Measurements from ENCODE around the gene JAG2. TPM values are rescaled to one million over a fixed set of nuclear protein-coding genes. Genes with fewer than 3 reads are reported as not detected.

The JAG2 gene
- total and polyA plus RNA-seq, 2 experiments from 2014 or later = 12.4 to 30.7 TPM

DNA sequence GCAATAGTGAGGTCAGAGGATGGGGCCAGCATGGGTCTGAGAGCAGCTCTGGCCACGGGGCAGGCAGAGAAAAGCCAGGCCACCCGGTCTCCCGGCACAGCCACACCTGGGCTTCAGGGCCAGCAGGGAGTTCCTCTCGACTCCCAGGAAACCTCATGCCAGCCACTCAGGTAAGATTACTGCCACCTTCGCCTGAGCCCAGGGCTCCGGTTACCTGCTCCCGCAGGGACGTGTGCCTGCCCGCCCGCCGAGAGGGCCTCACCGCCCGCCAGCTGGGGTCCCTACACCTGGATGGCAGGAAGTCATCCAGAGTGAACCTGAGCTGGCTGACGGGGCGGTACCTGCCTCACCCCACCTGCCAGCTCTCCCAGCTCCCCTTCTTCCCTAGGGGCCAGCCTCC lies 7.3 kb downstream of the JAG2 start:
- no peak overlapping the region for H3K27ac ChIP-seq
- TF ChIP-seq, protein P1, sequence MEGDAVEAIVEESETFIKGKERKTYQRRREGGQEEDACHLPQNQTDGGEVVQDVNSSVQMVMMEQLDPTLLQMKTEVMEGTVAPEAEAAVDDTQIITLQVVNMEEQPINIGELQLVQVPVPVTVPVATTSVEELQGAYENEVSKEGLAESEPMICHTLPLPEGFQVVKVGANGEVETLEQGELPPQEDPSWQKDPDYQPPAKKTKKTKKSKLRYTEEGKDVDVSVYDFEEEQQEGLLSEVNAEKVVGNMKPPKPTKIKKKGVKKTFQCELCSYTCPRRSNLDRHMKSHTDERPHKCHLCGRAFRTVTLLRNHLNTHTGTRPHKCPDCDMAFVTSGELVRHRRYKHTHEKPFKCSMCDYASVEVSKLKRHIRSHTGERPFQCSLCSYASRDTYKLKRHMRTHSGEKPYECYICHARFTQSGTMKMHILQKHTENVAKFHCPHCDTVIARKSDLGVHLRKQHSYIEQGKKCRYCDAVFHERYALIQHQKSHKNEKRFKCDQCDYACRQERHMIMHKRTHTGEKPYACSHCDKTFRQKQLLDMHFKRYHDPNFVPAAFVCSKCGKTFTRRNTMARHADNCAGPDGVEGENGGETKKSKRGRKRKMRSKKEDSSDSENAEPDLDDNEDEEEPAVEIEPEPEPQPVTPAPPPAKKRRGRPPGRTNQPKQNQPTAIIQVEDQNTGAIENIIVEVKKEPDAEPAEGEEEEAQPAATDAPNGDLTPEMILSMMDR (IDR thresholded peaks at IDR 0.05; ENCODE audit: low read depth, low read length) = no peak
- no peaks in the 10 kb centered on the region for H3K36me3 ChIP-seq
- H3K27me3 ChIP-seq = peaks cover 6% of the 10 kb centered on the region
- no peaks in the 10 kb centered on the region for H3K4me1 ChIP-seq (ENCODE audit: low read depth)
- no peak overlapping the region for H3K4me3 ChIP-seq
- no peaks in the 10 kb centered on the region for H3K9me3 ChIP-seq (ENCODE audit: low read depth)
- DNase-seq (ENCODE audit: low read depth in 1 of 2, low spot score in 1 of 2) = no peak

DNA sequence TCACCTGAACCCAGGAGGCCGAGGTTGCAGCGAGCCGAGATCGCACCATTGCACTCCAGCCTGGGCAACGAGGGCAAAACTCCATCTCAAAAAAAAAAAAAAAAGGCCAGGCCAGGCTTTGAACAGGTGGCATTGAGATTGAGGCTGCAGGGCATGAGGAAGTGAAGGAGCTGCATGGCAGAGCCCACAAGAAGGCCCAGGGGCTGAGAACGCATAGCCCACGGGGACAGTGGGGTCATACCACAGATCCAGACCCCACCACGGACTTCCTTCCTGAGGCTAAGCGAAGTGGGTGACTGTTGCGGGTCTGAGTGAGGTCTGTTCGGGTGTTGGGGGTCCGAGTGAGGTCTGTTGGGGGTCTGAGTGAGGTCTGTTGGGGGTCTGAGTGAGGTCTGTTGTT lies 7.8 kb downstream of the JAG2 start:
- Histone ChIP-seq H3K9me3 (ENCODE audit: low read depth) (no peaks in the 10 kb centered on the region), H3K4me1 (ENCODE audit: low read depth) (no peaks in the 10 kb centered on the region), H3K27me3 (peaks cover 1% of the 10 kb centered on the region), H3K36me3 (no peaks in the 10 kb centered on the region), H3K4me3 (no peak overlapping the region), H3K27ac (no peak overlapping the region)
- TF ChIP-seq, protein P1 (IDR thresholded peaks at IDR 0.05; ENCODE audit: low read depth, low read length) = no peak
- DNase-seq (ENCODE audit: low read depth in 1 of 2, low spot score in 1 of 2) = no peak

DNA sequence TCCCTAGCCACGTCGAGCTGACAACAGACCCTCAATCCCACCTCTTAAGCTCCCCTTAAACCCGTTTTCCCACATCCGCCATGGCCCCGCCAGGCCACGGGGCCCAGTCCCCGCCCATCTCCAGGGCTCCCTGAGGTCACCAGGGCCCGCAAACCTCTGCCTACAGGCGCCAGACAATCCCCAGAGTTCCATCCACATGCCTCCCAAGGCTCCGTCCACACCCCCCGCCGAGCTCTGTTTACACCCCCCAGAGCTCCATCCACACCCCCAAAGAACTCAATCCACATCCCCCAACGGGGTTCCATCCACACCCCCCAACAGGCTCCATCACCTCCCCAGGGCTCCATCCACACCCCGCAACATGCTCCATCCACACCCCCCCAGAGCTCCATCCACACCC lies 9.2 kb downstream of the JAG2 start:
- Histone ChIP-seq H3K27me3 (no peaks in the 10 kb centered on the region), H3K4me1 (ENCODE audit: low read depth) (no peaks in the 10 kb centered on the region), H3K27ac (no peak overlapping the region), H3K36me3 (no peaks in the 10 kb centered on the region), H3K9me3 (ENCODE audit: low read depth) (no peaks in the 10 kb centered on the region), H3K4me3 (no peak overlapping the region)
- no peak for DNase-seq (ENCODE audit: low read depth in 1 of 2, low spot score in 1 of 2)
- TF ChIP-seq, protein P1 (IDR thresholded peaks at IDR 0.05; ENCODE audit: low read depth, low read length) = no peak

DNA sequence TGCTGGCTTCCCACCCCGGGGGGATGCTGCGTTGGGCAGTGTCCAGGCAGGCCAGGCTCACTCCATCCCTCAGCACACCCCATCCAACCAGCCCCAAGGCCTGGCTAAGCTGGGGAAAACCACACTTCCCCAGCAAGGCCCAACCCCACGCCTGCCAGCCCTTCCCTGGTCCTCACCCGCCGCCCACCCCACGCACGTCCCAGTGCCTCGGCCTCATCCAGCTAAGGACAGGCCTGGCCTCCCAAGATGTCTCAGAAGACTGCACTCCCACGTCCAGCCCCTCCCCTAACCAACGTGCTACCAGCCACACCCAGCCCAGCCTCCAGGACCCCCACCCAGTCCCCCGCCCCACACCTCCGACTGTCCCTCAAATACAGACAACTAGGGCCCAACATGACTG lies 9.8 kb downstream of the JAG2 start:
- TF ChIP-seq, protein P1 (IDR thresholded peaks at IDR 0.05; ENCODE audit: low read depth, low read length) = no peak
- no peak for DNase-seq (ENCODE audit: low read depth in 1 of 2, low spot score in 1 of 2)
- Histone ChIP-seq H3K4me1 (ENCODE audit: low read depth) (no peaks in the 10 kb centered on the region), H3K36me3 (no peaks in the 10 kb centered on the region), H3K27ac (no peak overlapping the region), H3K9me3 (ENCODE audit: low read depth) (no peaks in the 10 kb centered on the region), H3K4me3 (no peak overlapping the region), H3K27me3 (no peaks in the 10 kb centered on the region)

DNA sequence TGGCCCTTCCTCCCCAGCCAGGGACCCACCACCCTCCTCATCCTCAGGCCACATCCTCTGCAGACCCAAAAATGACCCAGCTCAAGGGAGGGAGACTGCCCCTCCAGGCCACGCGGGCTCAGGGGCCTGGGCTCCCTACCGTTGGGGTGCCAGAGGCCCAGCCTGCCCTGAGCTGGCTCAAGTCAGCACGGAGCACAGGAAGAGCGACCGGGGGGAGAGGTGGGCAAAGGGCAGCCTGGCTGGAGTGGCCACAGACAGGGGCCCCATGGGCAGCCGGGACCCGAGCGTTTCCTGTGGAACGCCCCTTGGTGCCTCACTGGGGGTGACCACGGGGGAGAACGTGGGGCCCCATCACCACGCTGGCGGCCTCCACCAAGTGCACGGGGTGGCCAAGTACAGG lies 10.7 kb downstream of the JAG2 start:
- no peaks in the 10 kb centered on the region for H3K9me3 ChIP-seq (ENCODE audit: low read depth)
- H3K4me3 ChIP-seq = no peak overlapping the region
- TF ChIP-seq, protein P1 (IDR thresholded peaks at IDR 0.05; ENCODE audit: low read depth, low read length) = no peak
- H3K27ac ChIP-seq = no peak overlapping the region
- no peaks in the 10 kb centered on the region for H3K27me3 ChIP-seq
- DNase-seq (ENCODE audit: low read depth in 1 of 2, low spot score in 1 of 2) = no peak
- H3K4me1 ChIP-seq (ENCODE audit: low read depth) = no peaks in the 10 kb centered on the region
- H3K36me3 ChIP-seq = no peaks in the 10 kb centered on the region
